ENCODE data around the gene MESP2.
"Not testable (repeated sequence)": the region's sequence is repeated elsewhere in the genome, so short reads cannot be mapped to it uniquely, and the experiment has no call there.

The MESP2 gene

DNA sequence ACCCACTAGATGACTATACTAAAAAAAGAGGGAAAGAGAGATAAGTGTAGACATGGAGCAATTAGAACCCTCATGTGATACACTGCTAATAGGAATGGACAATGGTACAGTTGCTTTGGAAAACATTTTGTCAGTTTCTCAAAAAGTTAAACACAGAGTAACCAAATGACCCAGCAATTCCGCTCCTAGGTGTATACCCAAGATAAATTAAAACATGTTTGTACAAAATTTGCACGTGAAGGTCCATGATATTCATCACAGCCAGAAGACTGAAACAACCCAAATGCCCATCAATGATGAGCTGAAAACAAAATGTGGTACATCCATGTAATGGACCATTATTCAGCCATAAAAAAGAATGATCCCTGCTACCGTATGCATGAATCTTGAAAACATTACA is 11.8 kb downstream of the MESP2 start:
- no peak overlapping the region for H3K27ac ChIP-seq
- TF ChIP-seq, protein P1, sequence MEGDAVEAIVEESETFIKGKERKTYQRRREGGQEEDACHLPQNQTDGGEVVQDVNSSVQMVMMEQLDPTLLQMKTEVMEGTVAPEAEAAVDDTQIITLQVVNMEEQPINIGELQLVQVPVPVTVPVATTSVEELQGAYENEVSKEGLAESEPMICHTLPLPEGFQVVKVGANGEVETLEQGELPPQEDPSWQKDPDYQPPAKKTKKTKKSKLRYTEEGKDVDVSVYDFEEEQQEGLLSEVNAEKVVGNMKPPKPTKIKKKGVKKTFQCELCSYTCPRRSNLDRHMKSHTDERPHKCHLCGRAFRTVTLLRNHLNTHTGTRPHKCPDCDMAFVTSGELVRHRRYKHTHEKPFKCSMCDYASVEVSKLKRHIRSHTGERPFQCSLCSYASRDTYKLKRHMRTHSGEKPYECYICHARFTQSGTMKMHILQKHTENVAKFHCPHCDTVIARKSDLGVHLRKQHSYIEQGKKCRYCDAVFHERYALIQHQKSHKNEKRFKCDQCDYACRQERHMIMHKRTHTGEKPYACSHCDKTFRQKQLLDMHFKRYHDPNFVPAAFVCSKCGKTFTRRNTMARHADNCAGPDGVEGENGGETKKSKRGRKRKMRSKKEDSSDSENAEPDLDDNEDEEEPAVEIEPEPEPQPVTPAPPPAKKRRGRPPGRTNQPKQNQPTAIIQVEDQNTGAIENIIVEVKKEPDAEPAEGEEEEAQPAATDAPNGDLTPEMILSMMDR (IDR thresholded peaks at IDR 0.05) = no peak
- no peak for TF ChIP-seq ZFX (IDR thresholded peaks at IDR 0.05; ENCODE audit: borderline replicate concordance)

DNA sequence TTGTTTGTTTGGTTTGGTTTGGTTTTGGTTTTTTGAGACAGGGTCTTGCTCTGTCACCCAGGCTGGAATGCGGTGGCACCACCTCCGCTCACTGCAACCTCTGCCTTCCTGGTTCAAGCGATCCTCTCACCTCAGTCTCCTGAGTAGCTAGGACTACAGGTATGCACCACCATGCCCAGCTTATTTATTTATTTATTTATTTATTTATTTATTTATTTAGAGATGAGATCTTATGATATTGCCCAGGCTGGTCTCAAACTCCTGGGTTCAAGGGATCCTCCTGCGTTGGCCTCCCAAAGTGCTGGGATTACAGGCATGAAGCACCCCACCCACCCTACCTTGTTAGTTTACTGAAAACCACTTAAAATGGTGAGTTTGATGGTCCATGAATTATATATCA is 12.5 kb downstream of the MESP2 start:
- not testable (repeated sequence) for H3K27ac ChIP-seq

DNA sequence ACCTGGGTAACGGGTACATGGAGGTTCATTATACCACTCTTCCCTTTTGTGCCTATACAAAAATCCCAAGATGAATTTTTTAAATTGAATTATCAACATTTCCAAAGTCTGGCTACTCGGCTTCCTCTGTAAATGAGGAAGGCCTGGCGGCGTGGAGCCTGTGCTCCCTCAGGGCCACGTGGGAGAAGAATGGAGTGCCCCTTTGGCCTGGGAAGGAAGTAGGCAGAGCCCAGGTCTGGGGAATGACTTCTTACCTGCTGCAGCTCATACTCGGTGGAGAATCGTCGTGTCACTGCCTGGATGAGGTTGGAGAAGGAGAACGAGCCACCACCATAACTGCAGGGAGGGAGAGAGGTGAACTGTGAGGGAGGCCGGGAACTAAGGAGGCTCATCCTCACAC is 14.1 kb downstream of the MESP2 start:
- TF ChIP-seq, protein P1 (IDR thresholded peaks at IDR 0.05) = no peak
- TF ChIP-seq ZFX (IDR thresholded peaks at IDR 0.05; ENCODE audit: borderline replicate concordance) = no peak
- H3K27ac ChIP-seq = no peak overlapping the region

DNA sequence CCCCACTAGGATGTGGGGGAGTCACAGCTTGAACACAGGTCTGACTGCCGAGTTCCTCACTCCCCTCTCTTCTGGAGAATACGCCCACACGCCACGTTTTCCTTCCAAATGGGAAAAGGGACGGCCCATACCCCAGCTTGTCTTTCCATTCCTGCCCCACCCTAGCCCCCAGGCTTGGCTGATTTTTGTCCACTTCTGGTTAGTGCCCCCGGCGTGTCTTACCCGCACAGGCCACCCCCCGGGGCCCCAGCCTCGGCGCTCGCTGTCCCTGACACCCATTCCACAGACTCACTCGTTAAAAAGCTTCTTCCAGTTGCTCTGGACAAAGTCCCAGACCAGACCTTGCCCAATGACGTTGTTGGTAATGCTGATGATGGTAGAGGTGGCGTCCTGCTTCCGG is 14.5 kb downstream of the MESP2 start:
- TF ChIP-seq ZFX (IDR thresholded peaks at IDR 0.05; ENCODE audit: borderline replicate concordance) = no peak
- TF ChIP-seq, protein P1 (IDR thresholded peaks at IDR 0.05) = no peak
- no peak overlapping the region for H3K27ac ChIP-seq

DNA sequence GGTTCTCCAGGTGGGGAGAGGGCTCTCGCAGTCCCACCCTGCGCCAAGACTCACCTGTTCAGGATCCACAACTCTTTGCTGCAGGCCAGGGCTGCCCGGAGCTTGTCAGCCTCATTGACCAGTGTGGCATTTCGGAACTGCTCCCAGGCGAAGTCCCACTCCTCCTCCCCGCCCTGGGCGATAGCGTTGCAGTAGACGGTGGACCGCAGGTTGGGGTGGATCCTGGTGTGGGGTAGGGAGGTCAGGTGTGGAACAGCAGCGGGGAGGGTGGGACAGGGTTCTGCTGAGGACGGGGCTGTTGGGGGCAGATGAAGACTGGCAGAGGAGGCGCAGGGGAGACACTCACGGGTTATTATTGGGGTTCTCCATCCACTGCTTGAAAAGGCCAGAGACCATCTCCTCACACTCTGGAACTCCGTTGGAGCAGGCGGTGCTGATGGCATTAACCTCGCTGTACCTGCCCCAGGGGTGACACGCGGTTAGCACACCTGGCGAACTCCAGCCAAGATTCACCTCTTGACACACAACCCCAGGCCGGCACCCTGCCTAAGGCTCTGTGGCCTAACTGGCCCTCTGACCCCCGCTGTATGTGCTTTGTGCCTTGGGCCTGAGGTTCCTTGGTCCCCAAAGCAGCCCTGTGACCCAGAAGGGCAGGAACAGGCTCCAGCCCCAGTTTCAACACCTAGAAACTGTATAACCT is 16.1 kb downstream of the MESP2 start:
- no peak for TF ChIP-seq ZFX (IDR thresholded peaks at IDR 0.05; ENCODE audit: borderline replicate concordance)
- TF ChIP-seq, protein P1 (IDR thresholded peaks at IDR 0.05) = no peak
- H3K27ac ChIP-seq = no peak overlapping the region

DNA sequence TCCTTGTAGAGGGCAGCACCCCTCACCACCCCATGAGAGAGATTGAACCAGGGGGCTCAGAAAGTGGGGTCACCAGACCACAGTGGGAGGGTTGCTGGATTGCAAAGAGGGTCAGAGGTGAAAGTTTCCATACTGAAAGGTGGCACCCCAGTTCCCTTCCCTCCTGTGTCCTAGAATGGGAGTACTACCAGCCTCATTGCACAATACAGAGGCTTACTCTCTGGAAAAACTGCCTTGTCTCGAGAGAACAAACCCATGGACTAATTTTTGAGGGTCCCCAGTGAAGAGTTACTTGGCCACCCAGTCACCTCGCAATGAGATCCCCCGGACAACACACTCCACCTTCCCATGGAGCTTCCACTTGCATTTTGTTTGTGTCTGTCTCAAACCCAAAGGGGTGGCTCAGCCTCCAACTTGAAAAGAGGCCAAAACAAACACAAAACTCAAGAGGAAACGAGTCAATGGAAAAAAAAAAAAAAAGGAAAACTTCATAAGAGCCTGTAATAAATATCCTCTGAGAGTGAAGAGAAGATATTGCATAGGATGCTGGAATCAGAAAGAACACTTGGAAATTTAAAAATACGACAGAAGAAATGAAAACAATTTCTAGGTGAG is 18.6 kb downstream of the MESP2 start:
- H3K27ac ChIP-seq = no peak overlapping the region
- no peak for TF ChIP-seq ZFX (IDR thresholded peaks at IDR 0.05; ENCODE audit: borderline replicate concordance)
- TF ChIP-seq, protein P1 (IDR thresholded peaks at IDR 0.05) = no peak

DNA sequence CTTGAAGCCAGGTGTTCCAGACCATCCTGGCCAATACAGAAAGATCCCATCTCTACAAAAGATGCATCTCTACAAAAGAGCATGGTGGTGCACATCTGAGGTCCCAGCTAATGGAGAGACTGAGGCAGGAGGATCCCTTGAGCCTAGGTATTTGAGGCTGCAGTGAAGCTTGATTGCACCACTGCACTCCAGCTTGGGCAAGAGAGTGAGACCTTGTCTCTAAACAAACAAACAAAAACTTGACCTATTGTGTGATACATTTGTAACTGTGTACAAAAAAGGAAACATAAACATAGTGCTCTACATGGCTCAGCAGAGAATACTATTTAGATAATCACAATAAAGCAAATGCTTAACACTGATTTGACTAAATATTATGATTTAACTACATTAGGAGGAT is 19.9 kb downstream of the MESP2 start:
- no peak overlapping the region for H3K27ac ChIP-seq
- TF ChIP-seq, protein P1 (IDR thresholded peaks at IDR 0.05) = no peak
- no peak for TF ChIP-seq ZFX (IDR thresholded peaks at IDR 0.05; ENCODE audit: borderline replicate concordance)

All from 22Rv1 (cell line).